NB4 (cell line): ENCODE data around the gene PRR23E.

Source experiments
- DNase-seq: peaks from one replicate; pipeline ENCODE4 v3.0.0; 2010; ENCODE audit warnings: low read depth
- H3K4me3 ChIP-seq: one replicate; pipeline ENCODE4 v1.5.1; 2011; ENCODE audit warnings: mild to moderate bottlenecking, low read depth, low read length, moderate library complexity
- MYC ChIP-seq: IDR thresholded peaks from 2 replicates; pipeline ENCODE4 v1.6.1; 2011; ENCODE audit warnings: low read depth, low read length
- POLR2A ChIP-seq: IDR thresholded peaks from 2 replicates; pipeline ENCODE4 v1.6.1; 2011; ENCODE audit warnings: mild to moderate bottlenecking; ENCODE audit not compliant: insufficient read length; ENCODE audit errors: extremely low read depth
- TF ChIP-seq, protein P1 (sequence below): IDR thresholded peaks from one replicate; pipeline ENCODE4 v1.5.1; 2012; ENCODE audit warnings: low read depth, low read length
- TF ChIP-seq, protein P2 (sequence below): IDR thresholded peaks from 2 replicates; pipeline ENCODE4 v1.6.1; 2011; ENCODE audit warnings: low read depth, low read length

The PRR23E gene

DNA sequence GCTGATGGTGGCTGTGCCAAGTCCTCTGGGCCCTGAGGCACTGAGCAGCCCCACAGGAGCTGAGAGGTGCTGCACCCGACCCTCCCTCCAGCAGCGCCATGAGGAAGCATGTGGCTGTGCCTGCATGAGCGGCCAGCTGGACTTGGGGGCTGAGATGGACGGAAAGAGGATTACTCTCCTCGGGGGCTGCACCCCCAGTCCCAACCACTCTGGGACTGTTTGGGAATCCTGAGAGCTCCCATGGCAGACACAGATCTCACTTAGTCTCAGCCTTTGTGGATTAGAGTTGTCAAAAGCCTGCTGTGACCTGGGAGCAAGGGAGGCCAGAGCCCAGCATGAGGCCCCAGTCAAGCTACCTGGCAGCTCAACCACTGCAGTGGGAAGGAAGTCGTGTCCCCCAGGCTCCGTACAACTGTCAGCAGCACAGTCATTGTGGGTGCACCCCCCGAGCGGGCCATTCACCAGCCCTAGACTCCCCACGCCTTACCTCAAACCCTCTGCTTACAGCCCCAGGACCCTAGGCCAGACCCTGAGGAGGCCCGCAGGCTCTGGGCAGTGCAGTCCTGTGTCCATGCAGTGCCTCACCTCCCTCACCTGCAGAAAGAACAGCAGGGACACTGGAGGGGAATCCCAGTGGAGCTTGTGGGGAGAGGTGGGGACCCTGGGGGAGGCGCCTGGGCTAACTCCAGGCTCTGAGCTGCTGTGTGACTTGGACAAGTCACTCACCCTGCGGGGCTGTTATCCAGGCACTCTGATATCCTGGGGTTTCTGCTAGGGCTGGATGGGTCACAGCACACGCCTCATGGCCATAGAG is 17.1 kb downstream of the PRR23E start:
- no peak for DNase-seq
- H3K4me3 ChIP-seq = no peak overlapping the region
- TF ChIP-seq POLR2A (no peak), MYC (no peak)
- TF ChIP-seq, protein P1, sequence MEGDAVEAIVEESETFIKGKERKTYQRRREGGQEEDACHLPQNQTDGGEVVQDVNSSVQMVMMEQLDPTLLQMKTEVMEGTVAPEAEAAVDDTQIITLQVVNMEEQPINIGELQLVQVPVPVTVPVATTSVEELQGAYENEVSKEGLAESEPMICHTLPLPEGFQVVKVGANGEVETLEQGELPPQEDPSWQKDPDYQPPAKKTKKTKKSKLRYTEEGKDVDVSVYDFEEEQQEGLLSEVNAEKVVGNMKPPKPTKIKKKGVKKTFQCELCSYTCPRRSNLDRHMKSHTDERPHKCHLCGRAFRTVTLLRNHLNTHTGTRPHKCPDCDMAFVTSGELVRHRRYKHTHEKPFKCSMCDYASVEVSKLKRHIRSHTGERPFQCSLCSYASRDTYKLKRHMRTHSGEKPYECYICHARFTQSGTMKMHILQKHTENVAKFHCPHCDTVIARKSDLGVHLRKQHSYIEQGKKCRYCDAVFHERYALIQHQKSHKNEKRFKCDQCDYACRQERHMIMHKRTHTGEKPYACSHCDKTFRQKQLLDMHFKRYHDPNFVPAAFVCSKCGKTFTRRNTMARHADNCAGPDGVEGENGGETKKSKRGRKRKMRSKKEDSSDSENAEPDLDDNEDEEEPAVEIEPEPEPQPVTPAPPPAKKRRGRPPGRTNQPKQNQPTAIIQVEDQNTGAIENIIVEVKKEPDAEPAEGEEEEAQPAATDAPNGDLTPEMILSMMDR = no peak
- TF ChIP-seq, protein P2, sequence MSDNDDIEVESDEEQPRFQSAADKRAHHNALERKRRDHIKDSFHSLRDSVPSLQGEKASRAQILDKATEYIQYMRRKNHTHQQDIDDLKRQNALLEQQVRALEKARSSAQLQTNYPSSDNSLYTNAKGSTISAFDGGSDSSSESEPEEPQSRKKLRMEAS = no peak

DNA sequence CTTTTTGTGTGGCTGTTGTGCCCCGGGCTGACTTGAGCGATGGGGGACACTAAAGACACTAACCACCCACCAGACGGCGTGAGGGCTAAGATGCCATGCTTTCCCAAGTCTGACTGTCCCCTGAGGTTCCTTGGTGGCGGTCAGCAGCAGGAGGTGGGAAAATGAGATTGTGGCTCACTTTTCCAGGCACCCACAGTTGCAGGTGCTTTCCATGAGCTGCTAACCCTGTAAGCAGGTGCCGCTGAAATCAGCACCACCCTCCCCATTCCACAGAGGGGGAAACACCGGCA is 17.7 kb downstream of the PRR23E start:
- no peak overlapping the region for H3K4me3 ChIP-seq
- no peak for DNase-seq
- TF ChIP-seq, protein P1 = no peak
- TF ChIP-seq POLR2A (no peak), MYC (no peak)
- TF ChIP-seq, protein P2 = no peak

DNA sequence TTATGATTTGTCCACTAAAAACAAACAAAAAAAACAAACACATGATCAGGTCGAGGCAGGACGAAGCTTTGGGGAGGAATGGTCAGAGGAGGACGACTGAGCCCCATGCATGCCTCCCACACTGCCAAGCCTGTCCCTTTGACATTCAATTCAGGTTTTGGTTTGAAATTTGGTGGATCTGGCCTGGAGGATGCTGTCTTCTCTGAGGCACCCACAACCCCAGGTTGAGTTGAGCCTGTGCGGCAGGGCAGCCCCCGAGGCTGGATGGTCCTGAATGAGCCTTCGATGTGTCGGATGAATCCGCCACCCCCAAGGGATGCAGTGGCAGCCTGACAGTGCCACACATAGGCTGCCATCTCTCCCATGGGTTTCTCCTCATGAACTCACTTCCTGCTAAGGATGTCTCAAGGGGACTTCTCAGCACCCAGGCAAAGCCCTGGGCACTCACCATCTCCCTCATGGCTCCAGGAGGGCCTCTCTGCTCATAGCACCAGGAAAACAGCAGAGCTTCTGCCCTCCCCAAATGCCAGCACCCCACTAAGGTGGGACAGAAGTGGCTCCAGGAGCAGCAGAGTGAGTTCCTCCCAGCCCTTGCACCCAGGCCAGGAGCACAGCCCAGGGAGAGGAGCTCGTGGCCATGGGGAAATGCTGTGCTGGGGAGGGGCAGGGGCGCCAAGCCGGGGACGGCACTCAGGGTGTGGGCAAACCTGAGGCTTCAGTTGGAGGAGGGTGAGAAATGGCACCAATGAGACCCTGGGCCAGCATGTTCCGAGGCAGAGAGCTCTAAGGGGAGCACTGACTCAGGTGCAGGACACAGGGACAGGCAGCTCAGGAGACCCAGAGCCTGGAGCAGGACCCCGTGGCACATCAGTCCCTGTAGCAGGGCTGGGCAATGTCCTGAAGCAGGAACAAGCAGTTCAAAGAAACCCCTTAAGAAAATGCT is 18.5 kb downstream of the PRR23E start:
- no peak overlapping the region for H3K4me3 ChIP-seq
- no peak for DNase-seq
- TF ChIP-seq, protein P1 = no peak
- TF ChIP-seq POLR2A (no peak), MYC (no peak)
- TF ChIP-seq, protein P2 = no peak

DNA sequence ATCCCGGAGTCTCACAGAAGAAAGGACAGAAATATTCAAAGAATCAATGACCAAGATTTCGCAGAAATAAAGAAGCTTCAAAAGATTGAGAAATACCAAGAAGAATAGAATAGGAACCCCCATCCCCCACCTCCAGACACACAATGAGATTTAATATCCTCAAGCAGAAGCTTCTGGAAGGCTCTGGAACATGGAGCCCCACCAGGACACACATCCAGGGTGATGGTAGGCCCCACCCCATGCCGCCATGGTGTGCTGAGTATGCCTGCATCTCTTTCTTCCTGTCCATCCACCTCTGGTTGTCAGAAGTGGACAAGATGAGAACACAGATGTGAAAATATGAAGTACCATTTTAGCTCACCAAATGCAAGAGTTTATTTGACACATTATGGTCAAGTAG is 19.3 kb downstream of the PRR23E start:
- TF ChIP-seq MYC (no peak), POLR2A (no peak)
- TF ChIP-seq, protein P1 = no peak
- TF ChIP-seq, protein P2 = no peak
- DNase-seq = no peak
- no peak overlapping the region for H3K4me3 ChIP-seq

DNA sequence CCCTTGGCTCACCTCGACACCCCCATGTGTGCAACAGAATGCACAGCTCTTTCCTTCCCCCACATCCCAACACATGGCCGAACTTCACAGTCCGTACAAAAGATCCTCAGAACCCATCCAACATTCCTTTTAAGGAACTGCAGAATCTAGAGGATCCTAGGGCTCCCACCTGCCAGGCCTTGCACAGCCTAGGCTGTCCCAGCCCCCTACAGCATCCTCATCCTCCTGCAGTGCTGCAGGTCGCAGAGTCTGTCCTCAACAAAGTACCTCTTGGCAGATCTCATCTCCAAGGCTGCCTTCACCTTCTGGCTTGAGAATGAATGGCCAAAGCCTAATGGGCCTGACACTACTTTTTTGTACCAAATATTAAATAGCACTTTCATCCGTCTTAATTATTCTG is 19.8 kb downstream of the PRR23E start:
- no peak for DNase-seq
- H3K4me3 ChIP-seq = no peak overlapping the region
- TF ChIP-seq MYC (no peak), POLR2A (no peak)
- TF ChIP-seq, protein P1 = no peak
- TF ChIP-seq, protein P2 = no peak
